ENCODE data around the gene GCNT4.
A peak's percentile ranks its signal among the peaks of the same experiment; 100 is the strongest.

Gene GCNT4

DNA sequence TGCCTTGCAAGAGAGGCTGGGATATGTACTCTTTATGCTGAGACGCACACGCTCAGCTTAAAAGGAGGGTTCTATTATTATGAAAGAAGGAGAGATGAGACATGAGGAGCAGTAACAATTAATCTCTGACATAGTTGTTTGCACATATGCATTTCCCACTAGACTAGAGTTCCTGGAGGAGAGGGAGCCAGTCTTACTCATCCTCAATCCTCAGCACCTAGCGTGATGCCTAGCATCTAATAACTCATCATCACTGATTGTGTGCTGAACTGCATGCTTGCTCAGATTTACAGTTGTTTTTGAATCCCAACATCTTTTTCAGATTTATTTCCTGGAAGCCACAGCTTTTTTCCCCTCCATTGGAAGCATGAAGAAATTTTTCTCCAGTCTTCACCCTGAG is 35.5 kb downstream of the GCNT4 start:
- no peak for DNase-seq (ENCODE audit: low spot score)

DNA sequence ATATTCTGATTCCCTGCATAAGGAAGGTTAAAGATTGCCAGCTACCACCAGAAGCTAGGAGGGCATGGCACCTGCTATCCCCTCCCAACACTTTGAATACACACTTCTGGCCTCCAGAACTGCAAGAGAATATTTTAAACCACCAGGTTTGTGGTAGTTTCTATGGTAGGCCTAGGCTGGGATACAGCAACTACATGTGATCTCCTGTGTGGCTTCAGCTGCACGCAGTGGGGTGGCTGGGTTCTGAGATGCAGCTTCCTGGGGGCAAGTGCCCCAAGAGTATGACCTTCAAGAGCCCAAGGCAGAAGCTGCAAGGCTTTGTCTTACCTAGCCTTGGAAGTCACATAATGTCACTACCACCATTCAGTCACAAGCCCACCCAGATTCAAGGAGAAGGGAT is 39.6 kb downstream of the GCNT4 start:
- DNase-seq (ENCODE audit: low spot score), result no peak

DNA sequence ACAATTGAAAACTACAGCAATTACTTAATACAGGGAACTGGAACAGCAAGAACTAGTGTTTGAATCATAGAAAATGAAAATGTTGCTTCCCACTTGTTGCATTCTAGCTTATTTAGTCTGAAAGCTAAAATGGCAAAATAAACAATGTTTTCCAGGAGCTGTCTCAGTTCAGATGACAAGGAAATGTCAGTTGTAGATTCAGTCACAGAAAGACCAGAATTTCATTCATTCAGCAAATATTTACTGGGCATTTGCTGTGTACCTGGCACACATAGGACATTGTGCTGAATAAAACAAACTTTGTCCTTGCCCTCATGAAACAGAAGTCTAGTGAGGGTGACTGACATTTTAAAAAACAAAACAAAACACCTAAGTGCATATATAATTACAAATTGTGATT is 41.5 kb downstream of the GCNT4 start:
- DNase-seq (ENCODE audit: low spot score), result no peak

DNA sequence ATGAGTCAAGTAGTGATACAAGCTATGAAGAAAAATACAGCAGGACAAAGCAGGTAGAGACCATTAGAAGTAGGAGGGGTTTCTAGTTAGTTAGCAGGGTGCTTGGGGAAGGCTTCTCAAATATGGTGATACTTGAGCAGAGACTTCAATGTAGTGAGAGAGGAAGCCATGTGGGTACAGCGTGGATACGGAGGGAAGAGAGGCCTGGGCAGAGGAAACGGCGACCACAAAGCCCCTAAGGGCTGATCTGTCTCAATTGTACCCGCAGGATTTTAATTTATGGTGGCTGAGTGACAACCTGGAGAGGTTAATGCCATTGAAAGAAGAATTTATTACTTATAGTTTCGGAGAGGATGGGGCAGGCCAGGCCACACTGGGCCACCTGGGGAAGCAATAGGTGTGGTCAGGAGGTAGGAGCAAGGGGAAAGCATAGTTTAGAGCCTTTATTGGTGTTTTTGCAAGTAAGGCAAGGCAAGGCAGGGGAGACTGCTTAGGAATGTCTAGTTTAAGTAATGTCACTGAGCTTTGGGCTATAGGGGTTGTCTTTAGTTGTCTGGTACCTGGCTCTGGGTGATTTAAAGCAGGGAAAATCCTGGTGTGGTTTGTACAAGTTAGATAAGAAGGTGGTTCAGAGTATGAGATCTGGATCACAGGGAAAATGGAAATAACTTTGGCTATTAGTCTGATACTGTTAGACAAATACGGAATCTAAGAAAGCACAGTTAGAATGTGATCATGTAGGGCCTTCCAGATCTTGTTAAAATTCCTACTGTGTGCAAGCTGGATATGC is 42.6 kb downstream of the GCNT4 start:
- no peak for DNase-seq (ENCODE audit: low spot score)

DNA sequence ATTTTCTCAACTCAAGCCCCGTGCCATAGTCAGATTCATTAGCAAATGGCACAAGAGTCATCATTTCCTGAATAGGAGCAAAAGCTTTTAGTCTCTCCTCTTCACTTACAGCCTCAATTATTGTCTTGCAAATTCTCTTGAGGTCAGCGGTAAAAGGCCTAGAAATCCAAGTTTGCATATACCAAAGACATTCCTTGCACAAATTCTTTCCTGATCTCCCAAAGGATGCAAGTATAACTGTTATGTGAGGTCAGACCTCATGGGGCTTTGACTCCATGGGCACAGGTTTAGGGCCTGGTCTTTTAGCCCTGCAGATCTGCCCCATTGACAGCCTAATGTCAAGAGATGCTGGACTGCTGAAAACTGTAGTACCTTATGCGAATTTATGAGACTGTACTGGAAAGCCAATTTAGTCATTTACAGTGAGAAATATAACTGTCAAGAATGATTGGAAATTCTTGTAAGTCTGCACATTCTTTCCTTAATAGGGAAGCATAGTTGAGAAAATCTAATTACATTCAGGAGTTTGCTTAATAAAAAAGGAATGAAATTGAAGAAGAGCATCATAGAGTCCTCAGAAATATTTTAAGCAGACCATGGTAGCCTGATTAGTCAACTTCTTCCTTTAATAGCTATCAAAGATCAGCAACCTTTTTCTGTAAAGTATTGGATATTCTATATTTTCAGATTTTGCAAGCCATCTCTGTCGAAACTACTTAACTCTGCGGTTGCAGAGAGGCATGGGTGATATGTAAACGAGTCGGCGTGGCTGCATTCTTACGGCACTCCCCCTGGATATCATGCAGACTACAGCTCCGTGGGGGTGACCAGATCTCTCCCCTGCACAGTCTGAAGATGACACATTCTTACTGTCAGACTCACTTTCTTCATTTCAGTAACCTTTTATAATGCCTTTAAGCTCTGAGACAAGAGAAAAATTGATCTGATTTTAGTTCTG is 45.2 kb downstream of the GCNT4 start:
- DNase-seq (ENCODE audit: low spot score), result peak; percentile 17

DNA sequence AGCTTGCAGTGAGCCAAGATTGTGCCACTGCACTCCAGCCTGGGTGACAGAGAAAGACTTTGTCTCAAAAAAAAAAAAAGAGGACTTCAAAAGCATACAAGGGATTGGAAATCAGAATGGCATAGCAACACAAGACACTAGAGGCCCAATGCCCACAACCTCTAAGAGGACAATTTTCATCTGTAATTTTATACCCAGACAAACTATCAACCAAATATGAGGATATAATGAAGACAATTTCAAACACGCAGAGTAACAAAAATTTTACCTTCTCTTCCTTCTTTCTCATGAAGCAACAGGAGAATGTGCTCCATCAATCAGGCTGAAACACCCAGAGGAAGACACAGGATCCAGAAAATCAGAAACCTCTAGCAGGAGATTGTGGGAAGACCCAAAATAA is 46.8 kb downstream of the GCNT4 start:
- no peak for DNase-seq (ENCODE audit: low spot score)
